ENCODE measurements around the gene ACTR1B.
"Not testable (repeated sequence)": the region's sequence is repeated elsewhere in the genome, so short reads cannot be mapped to it uniquely, and the experiment has no call there.

Gene ACTR1B

DNA sequence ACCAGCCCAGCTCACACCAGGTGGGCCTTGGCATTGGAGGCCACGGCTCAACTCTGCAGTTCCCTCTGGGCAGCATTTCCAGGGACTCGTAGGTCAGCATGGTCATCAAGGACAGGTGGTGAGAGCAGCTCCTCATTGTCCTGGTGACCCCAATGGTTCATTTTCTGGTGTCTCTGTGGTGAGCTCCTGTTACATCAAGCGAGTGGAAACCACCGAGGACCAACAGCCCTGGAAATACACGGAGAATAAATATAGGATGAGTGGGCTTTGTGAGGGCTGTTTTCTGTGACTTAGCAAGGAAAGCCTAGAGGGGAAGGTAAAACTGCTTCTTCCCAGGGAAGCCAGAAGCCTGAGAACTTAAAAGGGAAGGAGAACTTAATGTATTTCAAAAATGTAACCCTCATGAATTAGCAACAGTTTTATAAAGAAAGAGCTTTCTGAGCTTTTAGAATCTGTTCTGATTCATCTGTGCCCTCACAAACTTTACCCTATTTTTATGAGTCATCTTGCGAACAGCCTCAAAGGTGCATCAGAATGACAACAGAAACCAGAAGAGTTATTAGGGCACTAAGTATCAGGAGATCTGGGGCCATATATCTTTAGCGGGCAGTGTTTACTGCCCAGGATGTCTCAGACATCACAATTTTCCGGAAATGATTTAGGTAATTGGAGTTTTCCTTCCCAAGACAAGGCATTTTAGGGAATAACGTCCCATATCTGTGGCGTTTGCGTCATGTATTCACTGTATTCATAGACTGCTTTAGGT is 24.4 kb upstream of the ACTR1B start:
- FAIRE-seq: no peak

DNA sequence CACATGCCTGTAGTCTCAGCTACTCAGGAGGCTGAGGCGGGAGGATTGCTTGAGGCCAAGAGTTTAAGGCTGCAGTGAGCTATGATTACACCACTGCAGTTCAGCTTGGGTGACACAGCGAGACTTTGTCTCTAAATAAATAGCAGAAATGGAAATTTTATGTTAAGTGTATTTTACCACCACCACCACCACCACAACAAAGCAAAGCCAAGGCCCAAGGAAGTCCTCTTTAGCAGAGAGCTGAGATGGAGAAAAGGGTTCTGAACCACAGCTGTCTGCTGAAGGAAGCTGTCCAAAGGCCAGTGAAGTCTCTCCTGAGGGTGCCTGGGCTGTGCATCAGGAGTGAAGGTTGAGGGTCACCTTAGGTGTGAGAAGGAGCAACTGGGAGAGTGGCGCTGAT is 23.4 kb upstream of the ACTR1B start:
- not testable (repeated sequence) for FAIRE-seq

DNA sequence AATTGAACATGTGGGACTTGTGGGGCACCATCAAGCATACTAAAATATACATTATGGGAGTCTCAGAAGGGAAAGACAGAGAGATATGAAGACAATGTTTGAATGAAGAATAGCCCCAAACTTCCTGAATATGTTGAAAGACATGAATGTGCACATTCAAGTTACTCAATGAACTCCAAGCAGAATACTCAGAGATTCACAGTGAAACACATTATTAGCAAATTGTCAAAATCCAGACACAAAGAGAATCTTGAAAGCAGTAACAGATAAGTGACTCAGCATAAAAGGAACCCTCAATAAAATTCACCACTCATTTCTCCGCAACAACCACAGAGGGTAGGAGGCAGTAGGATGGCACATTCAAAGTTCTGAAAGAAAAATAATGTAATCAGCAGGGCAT is 14.5 kb upstream of the ACTR1B start:
- FAIRE-seq: no peak

DNA sequence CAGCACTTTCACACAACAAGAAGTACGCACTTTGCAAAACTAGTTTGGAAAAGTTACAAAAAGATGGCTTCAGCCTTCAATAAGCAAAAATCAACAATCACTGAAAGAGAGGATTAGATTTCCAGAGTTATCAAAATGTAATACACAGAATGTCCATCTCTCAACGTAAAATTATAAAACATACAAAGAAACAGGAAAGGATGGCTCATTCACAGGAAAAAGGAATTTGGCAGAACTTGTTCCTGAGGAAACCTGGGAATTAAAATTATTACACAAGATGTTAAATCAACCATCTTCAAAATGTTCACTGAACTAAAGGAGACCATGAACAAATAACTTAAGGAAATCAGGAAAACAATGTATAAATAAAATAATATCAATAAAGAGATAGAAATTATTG is 13.6 kb upstream of the ACTR1B start:
- FAIRE-seq: no peak

DNA sequence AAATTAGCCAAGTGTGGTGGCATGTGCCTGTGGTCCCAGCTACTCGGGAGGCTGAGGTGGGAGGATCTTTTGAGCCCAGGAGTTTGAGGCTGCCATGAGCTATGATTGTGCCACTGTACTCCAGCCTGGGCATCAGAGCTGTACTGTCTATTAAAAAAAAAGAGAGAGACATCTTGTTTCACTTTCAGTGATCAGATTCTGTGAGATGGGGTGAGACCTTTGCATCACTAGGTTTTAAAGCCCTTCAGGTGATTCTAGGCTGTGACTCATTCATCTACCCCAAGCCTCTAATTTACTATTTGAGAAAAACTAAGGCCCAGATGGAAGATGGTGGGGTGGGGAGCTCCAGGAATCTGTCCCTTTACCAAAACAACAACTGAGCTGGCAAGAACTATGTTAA is 12.8 kb upstream of the ACTR1B start:
- no peak for FAIRE-seq

DNA sequence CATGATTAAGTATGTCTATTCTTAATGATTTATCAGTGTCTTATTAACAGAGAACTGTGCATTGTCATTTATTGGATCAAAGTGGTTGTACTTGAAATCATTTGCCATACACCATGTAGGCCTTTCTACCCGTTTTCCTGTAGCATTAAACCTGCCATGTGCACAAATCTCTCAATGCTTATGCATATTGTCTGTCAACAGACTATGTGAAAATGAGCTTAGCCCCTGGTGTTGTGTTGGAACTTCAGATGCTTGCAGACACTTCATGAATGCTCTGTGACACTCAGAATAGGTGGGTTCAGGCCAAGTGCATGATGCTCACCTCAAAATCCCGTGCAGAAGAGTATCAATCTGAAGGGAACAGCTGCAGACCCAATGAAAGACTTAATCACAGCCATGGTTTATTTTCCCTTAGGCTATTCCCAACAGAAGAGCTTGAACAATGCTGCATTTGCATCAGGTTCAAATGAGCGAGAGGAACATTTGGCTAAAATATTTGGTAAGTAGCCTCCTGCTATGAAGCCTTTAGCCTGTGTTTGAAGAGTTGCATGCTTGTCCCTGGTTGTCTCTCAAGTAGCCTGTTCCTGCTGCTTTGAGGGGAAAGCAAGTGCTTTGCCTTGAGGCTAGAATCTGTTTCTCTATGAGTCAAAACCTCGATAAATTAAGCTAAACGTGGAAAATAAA is 11.7 kb upstream of the ACTR1B start:
- no peak for FAIRE-seq

DNA sequence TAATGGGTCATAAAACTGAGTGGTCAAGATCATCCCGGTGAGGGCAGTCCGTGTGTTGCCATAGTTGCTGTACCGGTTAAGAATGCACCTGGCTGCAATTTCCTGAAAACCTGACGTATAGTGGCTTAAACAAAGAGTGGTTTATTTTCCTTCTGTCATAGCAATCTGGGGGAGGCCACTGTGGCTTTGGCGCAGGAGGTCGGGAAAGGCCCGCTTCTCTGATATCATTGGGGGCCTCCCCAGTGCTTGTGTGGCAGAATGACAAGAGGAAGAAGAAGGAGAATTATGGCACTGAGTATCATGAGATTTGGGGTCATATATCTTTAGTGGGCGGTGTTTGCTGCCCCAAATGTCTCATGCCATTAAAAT is 10.1 kb upstream of the ACTR1B start:
- FAIRE-seq: no peak

DNA sequence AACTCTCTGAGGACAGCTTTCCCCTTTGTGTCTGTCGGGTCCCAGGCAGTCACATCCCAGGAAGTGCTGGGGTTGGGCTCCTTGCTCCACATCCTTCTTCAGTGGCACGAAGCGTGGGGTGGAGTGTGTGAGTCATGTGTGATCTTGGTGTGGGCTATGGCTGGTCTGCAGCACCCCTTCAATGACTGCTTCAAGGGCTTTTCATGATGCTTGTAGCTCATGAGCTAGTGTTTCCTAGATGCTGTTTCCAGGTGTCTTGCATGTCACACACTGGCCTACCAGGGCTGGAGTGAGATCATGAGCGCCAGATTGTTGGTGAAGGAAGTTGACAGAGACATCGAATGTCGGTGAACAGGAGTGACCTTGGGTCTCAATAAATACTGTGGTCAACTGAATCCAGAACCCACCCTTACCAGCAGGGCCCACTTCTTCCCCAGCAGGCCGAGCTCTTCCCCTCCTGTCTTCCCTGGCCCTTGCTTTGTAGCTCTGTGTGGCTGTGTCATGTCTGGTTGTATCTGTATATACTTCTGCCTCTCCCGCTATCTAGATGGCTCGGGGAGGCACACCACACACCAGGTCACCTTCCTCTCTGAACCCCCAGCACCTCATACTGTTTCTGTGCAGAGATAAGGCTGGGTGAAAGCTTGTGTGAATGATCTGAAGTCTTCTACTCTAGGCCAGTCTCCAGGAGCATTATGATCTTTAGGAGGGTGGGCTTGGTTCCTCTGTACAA is 9.5 kb upstream of the ACTR1B start:
- FAIRE-seq: no peak

DNA sequence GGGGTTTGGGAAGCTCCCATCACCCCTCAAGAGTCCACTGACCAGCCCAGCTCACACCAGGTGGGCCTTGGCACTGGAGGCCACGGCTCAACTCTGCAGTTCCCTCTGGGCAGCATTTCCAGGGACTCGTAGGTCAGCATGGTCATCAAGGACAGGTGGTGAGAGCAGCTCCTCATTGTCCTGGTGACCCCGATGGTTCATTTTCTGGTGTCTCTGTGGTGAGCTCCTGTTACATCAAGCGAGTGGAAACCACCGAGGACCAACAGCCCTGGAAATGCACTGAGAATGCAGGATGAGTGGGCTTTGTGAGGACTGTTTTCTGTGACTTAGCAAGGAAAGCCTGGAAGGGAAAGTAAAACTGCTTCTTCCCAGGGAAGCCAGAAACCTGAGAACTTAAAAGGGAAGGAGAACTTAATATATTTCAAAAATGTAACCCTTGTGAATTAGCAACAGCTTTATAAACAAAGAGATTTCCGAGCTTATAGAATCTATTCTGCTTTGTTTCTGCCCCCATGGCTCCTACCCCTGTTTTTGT is 8.8 kb upstream of the ACTR1B start:
- not testable (repeated sequence) for FAIRE-seq

DNA sequence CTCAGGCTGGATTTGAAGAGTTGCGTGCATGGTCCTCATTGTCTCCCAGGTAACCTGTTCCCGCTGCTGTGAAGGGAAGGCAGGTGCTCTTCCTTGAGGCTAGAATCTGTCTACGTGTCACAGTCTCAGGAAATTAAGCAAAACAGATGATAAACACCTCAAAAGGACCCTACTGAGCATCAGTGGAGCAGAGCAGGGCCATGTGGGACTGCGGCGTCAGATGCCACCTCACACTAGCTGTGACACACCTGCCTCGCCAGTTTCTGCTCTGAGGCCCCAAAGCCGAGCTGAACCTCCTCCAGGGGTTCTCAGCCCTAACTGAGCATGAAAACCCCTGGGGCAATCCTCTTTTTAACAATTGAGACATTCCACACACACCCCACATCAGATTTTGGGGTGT is 7.7 kb upstream of the ACTR1B start:
- no peak for FAIRE-seq

DNA sequence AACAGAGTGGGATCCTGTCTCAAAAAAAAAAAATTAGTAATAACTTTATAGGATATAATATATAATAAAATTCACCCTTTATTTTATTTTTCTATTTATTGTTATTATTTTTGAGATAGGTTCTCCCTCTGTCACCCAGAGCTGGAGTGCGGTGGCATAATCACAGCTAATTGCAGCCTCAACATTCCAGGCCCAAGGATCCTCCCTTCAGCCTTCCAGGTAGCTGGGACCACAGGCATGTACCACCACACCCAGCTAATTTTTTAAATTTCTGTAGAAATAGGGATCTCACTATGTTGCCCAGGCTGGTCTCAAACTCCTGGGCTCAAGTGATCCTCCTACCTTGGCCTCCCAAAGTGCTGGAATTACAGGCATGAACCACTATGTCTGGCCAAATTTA is 6.6 kb upstream of the ACTR1B start:
- no peak for FAIRE-seq

DNA sequence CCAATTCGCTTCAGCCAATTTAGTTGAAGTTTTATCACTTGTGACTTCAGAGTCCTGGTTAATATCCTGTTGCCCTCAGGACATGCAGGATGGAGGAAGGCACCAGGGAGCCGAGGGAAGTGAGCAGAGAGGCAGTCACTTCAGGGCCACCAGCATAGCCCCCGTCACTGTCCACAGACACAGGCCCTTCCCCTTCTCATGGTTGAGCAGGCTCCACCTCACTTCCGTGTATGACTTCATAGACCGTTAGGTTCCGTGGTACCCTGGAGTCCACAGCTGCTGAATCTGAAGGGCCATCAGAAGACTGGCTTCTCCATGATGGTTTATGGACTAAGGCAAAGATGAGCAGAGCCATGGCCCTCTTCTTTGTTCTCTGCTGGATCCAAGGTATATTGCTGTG is 5.6 kb upstream of the ACTR1B start, which contains the start of gene C2orf92:
TSS of gene C2orf92 (plus strand) at position 266 of the 400 bp plus-strand sequence. CDS start at position 342, 76 bp downstream.
- no peak for FAIRE-seq

DNA sequence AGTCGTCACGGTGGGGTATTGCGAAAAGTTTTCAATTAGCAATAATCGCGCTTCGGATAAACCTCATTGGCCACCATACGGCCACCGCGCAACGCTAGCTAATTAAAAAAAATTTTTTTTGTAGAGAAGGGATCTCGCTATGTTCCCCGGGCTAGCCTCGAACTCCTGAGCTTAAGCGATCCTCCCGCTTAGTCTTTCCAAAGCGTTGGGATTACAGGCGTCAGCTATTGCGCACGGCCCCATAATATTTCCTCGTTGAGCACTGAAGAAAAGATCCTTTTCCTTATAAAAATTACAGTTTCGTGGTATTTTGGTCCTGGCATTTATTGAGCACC is 759 bp upstream of the ACTR1B start:
- no peak for FAIRE-seq

DNA sequence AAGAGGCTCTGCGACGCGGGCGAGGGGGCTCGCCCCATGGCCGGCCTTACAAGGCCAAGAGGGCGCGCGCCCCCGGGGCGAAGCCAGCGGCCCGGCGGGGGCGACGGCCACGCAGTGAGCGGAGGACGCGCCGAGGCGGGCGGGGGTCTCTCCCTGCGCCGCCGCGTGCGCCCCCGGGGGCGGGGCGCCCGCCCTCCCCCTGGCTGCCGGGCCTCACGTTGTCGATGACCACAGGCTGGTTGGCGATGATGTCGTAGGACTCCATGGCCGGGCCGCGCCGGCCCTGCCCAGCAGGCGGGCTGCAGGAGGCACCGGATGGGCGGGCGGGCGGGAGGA is 250 bp downstream of the ACTR1B start:
- no peak for FAIRE-seq

DNA sequence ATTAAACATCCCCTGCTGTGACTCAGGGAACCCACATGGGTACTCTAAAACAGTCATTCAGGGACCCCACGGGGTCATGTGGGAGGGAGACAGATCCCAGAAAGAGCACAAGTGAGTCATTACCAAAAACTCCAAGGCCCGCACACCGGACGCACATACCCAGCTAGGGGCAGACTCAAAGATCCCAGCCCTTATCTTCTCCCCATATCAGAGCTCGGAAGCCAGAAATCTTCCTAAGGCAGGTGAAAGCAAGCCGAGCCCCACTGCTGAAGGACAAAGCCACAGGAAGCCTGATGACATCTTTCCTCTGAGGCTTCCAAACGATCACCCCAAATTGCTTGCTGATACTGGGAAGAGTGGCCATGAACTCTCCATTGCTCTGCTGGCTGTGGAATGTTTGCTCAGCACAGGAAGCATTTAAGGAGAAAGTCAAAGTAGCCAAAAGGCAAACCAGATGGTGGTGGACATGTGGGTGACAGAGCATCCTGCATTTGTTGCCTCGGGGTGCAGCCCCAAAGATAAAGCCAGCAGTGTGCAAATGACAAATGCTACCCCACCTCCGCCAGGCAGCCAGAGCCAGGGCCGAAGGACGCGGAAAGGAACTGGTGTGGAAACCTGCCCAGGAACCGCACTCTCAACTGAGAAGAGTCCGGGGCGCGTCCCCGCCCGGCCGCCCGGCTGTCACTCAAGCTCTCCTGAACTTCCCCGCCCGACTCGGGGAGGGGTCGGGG is 784 bp downstream of the ACTR1B start:
- no peak for FAIRE-seq

DNA sequence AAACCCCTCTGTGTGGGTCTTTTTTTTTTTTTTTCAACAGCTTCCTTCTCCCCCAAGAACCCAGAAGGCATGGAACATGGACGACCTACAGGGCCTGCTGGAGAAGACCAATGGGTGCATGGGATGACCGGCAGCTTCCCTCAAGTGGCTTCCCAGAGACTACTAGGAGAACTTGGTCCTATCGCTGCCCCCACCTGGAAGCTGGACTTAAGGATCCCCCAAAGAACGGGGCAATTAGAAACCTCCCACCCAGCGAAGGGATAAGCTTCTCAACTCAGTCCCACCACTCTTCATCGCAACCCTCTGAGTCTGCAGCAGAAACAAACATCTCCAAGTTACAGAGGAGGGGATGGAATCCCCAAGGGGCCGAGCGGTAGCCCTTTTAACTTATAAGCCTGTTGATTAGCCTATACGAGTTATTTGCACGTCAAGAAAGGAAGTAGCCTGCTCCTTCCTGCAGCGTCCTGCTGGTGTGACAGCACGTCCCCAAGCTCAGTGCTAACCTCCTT is 1.4 kb downstream of the ACTR1B start:
- no peak for FAIRE-seq

DNA sequence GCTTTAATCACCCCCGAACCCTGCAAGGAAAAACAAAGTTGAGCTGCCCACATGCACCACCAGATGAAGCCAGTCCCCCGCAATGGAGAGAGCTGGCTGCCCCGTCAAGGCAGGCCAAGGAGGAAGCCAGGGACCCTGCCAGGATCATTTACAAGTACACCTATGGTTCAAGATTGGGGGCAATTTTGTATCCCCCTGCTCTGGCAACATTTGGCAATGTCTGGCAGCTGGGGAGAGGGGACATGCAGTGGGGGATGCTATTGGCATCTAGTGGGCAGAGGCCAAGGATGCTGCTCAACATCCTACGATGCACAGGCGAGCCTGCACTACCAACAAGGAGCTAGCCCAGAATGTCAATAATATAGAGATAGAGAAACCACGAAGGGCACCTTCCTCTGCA is 1.9 kb downstream of the ACTR1B start:
- FAIRE-seq: no peak

DNA sequence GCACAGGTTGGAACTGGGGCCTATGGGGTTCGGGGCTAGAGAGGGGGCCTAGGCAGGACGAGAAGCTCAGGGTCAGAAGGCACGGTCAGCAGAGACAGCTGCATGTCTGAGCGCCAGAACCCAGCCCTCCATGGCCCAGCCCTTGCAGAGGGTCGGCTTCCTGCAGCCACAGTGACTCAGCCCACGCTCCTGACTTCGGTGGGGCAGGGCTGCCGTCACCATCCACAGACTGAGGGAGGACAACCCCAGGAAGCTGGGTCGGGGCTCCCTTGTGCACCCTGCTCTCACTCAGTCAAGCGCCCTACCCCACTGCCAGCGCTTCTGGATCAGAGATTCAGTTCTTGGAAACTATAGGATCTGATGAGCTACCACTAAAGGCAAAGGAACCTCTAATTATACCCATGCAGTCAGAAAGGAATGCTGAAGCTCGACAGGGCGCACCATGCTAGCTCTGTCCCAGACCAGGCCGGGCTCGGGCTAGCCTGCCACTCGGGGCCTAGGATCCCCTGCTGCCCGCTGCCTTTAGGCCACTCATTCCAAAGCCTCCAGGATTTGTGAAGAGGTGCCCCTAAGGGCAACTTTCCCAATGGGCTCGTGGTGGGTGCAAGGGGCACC is 3.0 kb downstream of the ACTR1B start:
- no peak for FAIRE-seq

DNA sequence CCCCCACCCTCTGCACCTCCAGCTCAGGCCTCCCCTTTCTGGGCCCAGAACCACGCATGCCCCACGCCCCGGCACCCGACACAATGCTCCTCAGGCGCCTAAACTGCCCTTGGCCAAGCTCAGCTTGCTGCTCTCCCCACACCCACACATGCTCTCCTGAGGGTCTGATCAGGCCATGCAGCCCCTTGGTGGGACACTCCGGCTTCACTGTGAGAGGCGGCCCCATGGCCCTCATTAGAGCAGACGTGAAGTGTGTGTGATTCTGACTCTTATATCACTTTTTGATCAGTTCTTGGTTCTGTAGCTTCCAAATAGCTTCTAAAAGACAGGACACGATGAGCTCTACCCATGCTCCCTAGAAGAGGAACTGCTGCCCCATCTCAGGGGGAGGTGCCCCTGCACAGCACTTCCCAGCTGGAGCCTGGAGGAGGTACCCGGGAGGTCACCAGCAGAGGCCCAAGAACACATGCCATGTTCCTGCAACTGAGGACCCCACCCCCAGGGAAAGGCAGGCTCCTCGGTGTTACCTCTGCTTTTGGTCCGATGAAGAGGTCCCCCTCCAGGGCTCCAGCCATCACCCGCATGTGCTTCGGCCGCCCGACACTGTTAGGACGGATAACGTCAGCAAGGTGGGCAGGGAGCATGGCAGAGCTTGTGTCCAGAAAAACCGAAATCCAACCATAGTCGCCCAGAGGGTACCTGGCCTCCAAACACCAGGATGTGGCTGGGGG is 3.6 kb downstream of the ACTR1B start:
- FAIRE-seq: no peak

DNA sequence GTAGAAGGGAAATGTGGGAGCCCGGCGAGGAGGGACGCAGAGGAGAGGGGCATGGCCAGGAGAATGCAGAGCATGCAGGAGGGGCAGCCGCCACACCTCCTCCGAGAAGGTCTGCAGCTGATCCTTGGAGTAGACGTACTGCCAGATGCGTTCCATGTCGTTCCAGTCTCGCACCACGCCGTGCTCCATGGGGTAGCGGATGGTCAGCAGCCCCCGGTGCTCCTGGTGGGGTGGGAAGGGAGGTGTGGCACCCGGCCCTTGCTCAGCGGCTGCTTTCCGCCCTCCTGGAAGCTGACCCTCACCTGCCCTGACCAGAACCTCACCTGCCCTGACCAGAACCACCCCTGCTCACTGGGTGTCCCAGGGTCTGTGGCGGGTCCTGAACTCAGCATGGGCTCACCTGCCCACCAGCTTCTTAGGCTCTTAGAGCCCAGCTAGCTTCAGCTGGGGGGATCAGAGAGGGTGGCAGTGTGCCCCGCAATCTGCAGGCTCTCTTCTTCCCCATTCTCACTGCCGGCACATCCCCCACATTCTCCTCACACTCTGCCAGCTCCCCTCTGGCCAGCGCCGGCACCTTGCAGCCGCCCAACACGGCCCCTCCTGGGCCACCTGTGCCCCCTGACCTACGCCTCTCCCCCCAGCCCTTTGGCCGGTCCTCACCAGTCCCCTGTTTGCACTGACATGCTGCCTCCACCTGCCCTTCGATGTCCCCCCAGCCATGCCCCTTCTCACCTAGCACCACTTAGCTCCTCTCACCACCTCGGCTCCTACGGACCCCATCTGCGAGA is 4.4 kb downstream of the ACTR1B start:
- FAIRE-seq: no peak

DNA sequence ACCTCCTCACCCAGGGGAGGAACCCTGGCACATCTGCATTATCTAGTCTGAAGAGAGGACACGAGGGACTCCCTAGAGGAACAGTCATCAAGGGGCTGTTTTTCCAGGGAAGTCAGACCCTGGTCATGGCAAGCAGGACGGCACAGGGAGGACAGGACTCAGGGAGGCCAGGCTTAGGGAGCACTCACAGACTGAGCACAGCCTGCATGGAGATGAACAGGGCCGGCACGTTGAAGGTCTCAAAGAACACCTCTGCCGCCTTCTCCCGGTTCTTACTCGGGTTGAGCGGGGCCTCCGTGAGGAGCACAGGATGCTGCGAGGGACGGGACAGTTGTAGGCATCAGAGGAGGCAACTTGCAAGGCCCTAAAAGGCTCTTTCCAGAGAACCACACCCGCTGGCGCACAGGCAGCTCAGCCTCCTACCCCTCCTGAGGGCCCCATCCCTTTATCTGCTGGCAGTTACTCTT is 5.1 kb downstream of the ACTR1B start:
- no peak for FAIRE-seq
